Activated T-helper 1 cell treated with anti-CD3 and anti-CD28 coated beads, Interleukin-2, amount 50 U/mL, for 16 hours (primary cell): ENCODE results near the gene CFAP161.
"Not testable (repeated sequence)": the region's sequence is repeated elsewhere in the genome, so short reads cannot be mapped to it uniquely, and the experiment has no call there.

Source experiments
- DNase-seq, 2 donors: peaks; one replicate each; pipeline ENCODE4 v3.0.0-alpha.2; 2020; ENCODE audit warnings: low read depth in 1 of 2, low spot score in 1 of 2

The CFAP161 gene

DNA sequence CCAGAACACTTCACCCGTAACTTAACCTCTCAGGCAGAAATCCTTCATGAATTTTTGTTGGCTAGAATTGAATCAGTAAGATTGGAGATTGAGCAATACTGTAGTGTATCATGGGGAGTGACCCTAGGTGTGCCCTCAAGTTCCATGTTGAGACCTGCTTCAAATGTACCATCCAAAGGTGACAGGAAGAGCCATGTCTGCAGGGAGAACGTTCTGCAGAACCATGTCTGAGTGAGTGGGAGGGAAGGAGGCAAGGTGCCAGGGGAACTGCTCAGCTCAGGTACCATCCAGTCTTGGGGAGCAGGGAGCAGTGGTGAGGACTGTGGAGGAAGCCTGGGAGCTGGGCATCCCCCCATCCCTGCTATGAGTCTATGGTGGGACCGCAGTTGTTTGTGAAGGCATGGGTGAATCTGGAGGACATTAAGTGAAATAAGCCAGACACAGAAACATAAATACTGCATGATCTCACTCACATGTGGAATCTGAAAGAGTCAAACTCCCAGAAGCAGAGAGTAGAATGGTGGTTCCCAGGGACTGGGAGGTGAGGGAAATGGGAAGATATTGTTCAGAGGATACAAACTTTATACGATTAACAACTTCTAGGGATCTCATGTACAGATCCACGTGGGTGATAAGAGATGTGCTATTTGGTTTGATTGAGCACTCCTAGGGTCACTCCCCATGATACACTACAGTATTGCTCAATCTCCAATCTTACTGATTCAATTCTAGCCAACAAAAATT is 23.3 kb downstream of the CFAP161 start:
- DNase-seq = no peak

DNA sequence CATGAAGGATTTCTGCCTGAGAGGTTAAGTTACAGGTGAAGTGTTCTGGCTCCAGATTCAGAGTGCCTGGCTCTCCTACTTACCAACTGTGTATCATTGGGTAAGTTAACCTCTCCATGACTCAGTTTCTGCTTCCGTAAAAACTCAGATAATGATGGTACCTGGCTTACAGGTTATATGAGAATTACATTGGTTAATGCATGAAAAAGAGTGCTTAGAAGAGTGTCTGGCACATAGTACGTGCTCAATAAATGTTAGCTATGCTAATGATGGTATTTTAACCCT is 23.8 kb downstream of the CFAP161 start:
- DNase-seq = no peak

DNA sequence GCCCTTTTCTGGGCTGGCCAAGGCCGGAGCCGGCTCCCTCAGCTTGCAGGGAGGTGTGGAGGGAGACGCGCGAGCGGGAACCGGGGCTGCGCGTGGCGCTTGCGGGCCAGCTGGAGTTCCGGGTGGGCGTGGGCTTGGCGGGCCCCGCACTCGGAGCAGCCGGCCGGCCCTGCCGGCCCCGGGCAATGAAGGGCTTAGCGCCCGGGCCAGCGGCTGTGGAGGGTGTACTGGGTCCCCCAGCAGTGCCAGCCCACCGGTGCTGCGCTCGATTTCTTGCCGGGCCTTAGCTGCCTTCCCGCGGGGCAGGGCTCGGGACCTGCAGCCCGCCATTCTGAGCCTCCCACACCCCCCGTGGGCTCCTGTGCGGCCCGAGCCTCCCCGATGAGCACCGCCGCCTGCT is 24.5 kb downstream of the CFAP161 start:
- DNase-seq = not testable (repeated sequence)

DNA sequence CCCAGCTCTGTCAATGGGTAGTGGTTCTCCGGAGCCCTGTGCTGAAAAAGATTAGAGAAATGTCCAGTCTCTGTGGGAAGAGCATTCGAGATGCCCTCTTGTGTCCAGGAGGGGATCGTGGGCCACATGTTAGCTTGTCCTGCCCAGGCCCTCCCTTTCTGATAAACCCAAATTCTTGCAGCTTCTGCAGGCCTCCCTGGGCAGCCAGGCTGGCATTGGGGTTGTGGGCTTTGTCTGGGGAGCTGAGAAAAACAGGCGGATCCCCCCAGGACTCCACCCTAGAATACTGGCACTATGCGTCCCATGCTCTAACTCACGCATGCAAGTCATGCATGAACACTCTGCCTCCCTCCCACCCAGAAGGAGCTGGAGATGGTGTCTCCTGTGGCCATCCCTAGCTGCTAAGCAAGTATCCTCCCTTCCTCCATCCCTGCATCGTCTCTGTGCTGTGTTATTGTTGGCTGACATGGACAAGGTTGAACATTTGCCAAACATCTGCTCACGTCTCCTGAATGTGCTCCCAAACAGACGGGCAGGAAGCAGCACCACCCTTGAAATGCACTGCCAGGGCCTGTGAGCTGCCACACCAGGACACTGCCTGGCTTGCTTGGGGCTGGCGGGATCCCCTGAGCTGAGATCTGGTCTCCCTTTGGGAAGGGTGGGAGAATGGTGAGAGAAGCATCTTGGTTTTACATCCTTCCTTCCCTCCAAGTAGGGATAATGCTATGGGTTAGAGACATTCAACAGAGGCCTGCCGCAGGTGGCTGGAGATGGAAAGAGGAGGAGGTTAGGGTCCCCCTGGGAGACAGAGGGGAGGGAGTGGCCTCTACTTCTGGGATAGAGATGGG is 26.5 kb downstream of the CFAP161 start:
- no peak for DNase-seq

DNA sequence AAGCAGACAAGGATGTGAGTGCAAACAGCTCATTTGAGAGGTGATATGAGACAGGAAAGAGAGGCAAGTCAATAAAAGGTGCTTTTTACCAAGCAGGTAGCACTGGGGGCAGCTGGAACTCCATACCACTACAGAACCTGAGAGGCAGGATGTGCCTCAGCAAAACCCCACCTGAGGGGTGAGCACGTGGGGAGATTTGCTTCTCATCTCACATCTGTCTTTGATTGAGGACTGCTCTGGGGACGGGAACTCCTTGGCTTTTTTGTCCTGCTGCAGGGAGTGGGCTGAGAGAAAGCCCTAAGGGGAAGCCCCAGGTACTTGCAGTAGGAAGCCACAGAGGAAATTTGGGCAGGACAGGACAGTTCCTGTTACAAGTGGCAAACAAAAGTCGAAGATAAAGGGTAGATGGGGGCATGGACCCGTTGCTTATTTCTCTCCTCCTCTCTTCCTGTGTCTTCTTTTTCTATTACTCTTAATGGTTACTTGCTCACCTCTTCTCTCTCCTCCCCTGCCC is 27.1 kb downstream of the CFAP161 start:
- DNase-seq = no peak

DNA sequence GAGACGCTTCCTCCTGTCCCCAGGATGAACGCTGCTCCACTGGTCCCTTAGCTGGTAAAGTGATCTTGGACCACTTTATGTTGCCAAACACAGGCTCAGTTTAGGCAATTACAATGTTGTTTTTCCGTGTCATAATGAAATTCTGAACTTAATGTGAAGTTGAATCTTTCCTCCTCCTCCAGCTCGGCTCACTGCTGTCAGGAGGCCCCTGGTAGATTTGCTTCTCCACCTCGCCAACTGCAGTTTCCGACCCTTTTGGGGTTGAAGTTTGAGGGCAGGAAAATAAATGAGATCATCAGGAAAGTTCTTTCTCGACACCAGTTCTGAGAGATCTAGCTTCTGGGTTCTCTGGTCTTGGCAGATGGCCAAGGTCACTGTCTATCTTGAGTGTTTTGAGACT is 27.8 kb downstream of the CFAP161 start:
- no peak for DNase-seq

GRCh38 chr15:81163961-81164800 is 30.1 kb downstream of the CFAP161 start:
- DNase-seq = no peak

- no peak for DNase-seq
Measured at GRCh38 chr15:81165535-81165934, 31.5 kb downstream of the CFAP161 start.

DNA sequence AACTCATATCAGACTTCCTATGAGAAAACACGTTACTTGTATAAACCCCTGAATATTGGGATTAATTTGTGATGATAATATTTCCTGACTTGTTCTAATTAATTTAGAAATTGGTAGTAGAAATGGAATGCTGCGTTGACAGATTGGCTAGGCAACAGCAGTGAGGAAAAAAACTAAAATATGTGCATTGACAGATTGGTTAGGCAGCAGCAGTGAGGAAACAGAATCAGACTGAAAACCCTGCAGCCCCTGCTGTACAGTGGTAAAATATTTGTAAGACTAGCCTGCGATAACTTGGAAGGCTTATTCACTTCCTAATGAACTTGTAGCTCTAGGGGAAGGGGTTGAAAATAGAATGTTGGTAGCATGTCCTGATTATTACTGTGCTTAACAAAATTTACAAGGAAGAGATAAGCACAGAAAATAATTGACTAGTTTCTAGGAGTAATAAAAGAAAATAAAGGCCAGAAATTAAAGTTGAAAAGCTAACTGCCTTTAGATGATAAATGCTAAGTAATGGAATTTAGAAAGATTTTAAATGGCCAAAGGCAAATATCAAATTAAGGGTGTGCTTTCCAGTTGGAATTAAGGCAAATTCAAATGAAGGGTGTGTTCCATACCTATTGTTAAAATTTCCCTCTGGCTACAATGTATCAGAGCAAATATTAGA is 32.7 kb downstream of the CFAP161 start:
- no peak for DNase-seq

GRCh38 chr15:81168131-81168526 is 34.1 kb downstream of the CFAP161 start:
- DNase-seq = no peak

DNA sequence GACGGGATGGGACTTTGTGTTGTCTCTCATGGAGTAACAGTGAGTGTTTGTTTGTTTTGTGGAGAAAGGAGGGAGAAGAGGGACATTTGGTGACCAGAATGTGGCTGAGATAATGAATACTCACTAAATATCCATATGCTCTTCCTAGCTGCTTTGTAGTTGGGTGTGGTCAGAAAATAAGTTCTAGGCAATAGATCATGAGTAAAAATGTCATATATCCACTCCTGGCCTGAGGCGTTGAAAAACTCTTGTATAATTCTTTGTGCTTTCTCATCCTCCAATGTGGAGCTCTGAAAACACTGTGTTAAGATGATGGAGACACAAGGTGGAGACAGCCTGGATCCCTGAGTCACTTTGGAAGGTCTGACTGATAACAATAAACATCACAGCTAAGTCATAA is 34.6 kb downstream of the CFAP161 start:
- no peak for DNase-seq

DNA sequence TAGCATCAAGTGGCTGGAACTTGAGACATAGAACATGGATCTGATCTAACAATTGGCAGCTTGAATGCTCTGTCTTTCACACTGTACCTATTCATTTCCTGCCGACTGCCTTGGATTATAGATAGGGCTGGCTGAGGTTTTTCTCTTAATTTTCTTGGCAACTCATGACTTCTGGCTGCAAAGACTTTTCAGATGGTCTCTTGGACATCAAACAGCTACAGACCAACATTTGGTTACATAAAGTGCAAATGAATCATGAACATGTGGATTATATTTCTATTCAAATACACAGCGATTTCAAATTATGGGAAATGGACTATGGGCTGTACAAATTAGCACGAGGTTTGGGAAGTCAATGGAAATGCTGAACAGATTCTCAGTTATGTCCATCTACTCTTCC is 36.4 kb downstream of the CFAP161 start:
- no peak for DNase-seq

DNA sequence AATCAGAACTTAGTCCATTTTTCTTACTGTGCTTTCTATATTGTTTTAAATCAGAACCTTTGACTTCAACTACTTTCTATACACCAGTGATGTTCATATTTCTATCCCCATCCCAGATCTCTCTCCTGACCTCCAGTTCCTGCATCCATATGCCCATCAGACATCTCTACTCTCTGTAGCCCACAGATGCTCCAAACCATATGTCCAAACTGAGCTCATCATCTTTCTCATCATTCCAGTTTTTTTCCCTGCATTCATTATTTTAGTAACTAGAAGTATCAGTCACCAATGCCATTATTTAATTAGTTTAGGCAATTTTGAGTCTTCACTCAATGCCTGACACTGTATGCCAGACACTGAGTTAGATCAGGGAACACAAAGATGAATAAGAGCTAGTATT is 37.2 kb downstream of the CFAP161 start:
- DNase-seq = no peak

GRCh38 chr15:81174125-81174791 is 40.2 kb downstream of the CFAP161 start:
- DNase-seq = no peak

DNA sequence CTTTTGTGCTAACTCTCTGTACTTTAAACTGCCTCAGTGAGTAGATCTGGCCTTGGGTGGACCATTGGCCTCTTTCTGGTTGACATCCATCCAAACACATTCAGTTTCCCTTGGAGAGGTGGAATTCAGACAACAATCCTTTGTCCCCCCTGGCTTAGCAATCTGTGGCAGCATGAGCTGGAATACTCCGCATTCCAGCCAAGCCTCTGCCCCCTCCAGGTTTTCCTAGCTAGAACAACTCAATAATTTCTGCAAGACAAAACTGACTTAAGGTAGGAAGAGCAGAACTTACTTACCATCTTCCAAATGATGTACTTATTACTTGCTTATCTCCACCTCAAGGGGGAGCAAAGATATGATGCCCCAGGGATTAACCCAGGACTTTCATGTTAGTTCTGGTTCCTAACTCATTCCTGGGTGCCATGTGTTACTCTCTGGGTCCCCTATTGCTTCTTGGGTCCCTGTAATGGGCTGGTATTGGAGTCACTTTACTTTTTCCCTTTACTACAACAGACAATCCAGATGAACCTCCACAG is 40.8 kb downstream of the CFAP161 start:
- DNase-seq = no peak

DNA sequence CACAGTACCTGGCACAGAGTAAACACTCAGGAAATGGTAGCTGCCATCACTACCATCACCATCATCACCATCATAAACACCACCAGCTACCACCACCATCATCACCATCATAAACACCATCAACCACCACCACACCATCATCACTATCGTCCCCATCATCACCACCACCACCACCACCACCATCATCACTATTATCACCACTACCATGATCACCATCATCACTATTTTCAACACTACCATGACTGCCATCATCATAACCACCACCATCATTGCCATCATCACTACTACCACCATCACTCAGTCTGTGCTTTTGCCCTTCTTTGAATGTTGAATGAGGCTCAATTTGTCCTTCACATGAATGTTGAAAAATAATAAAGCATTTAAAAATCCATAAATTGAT is 41.4 kb downstream of the CFAP161 start:
- DNase-seq = no peak

- no peak for DNase-seq
Measured at GRCh38 chr15:81176291-81176893, 42.3 kb downstream of the CFAP161 start.

DNA sequence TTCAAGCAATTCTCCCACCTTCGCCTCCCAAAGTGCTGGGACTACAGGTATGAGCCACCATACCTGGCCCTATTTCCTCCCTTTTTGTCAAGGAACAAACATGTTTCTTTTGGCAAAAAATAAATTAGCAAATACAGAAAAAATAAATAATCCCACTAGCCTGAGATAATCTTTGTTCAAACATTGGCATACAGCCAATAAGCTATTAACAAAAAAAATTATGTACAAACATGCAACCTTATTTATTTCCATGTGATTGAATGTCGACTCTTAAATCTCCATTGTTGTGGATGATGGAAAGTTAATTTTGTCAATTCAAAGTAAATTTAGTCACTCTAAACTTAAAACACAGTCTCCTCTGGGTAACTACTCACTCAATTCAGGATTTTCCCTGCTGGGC is 44.3 kb downstream of the CFAP161 start:
- no peak for DNase-seq

GRCh38 chr15:81181220-81181619 is 47.1 kb downstream of the CFAP161 start:
- DNase-seq = no peak
